Neural cell (in vitro differentiated cells): ENCODE results near the gene PLEKHM3. TPM values are rescaled to one million over a fixed set of nuclear protein-coding genes. Genes with fewer than 3 reads are reported as not detected.

ENCODE experiments used
- H2AFZ ChIP-seq: fragments of 200-600, 300-800 bp; sonication (generic), shearing (Covaris generic); 2 replicates; pipeline ENCODE4 v1.6.0; 2014; ENCODE audit warnings: low read depth, mild to moderate bottlenecking, antibody characterized with exemption, low read length, moderate library complexity
- H3F3A ChIP-seq: fragments of 200-600 bp; shearing (Covaris generic); 2 replicates; pipeline ENCODE4 v1.6.1; 2016; ENCODE audit warnings: mild to moderate bottlenecking, moderate library complexity, mixed read lengths, antibody characterized with exemption, low read length; ENCODE audit not compliant: insufficient read depth, poor library complexity, severe bottlenecking
- H3K27ac ChIP-seq: fragments of 200-600, 300-800 bp; sonication (generic), shearing (Covaris generic); 2 replicates; pipeline ENCODE4 v1.5.1; 2014; ENCODE audit warnings: mild to moderate bottlenecking, low read length, moderate library complexity
- H3K27me3 ChIP-seq: fragments of 300-800, 200-600 bp; sonication (generic), shearing (Covaris generic); 2 replicates; pipeline ENCODE4 v1.6.0; 2014; ENCODE audit warnings: mild to moderate bottlenecking, low read depth, low read length, moderate library complexity; ENCODE audit not compliant: insufficient read depth
- H3K36me3 ChIP-seq: fragments of 300-800, 200-600 bp; sonication (generic), shearing (Covaris generic); 2 replicates; pipeline ENCODE4 v1.5.1; 2014; ENCODE audit warnings: mild to moderate bottlenecking, antibody characterized with exemption, low read length, moderate library complexity; ENCODE audit not compliant: insufficient read depth
- H3K4me2 ChIP-seq: fragments of 300-800, 200-600 bp; sonication (generic), shearing (Covaris generic); 2 replicates; pipeline ENCODE4 v1.6.0; 2014; ENCODE audit warnings: mild to moderate bottlenecking, low read length
- H3K4me3 ChIP-seq: fragments of 300-800, 200-600 bp; sonication (generic), shearing (Covaris generic); 2 replicates; pipeline ENCODE4 v1.5.1; 2014; ENCODE audit warnings: mild to moderate bottlenecking, low read length, moderate library complexity
- H3K79me2 ChIP-seq: fragments of 200-600 bp; shearing (Covaris generic); replicated peaks from 2 replicates; pipeline ENCODE4 v1.6.0; 2014; ENCODE audit warnings: mild to moderate bottlenecking, low read length, moderate library complexity; ENCODE audit not compliant: insufficient read depth
- H3K9ac ChIP-seq: fragments of 300-800, 200-600 bp; sonication (generic), shearing (Covaris generic); 2 replicates; pipeline ENCODE4 v1.6.1; 2016; ENCODE audit warnings: mild to moderate bottlenecking, low read length, mixed read lengths
- H3K9me2 ChIP-seq: fragments of 200-600 bp; shearing (Covaris generic); 2 replicates; pipeline ENCODE4 v1.6.1; 2016; ENCODE audit warnings: mild to moderate bottlenecking, low read length, mixed read lengths; ENCODE audit not compliant: insufficient read depth
- H3K9me3 ChIP-seq: fragments of 200-600, 300-800 bp; sonication (generic), shearing (Covaris generic); 2 replicates; pipeline ENCODE4 v1.6.1; 2016; ENCODE audit warnings: mild to moderate bottlenecking, mixed run types, low read length, moderate library complexity, mixed read lengths
- H4K20me1 ChIP-seq: fragments of 200-600 bp; shearing (Covaris generic); 2 replicates; pipeline ENCODE4 v1.6.1; 2016; ENCODE audit warnings: mild to moderate bottlenecking, mixed run types; ENCODE audit not compliant: insufficient read depth
- EP300 ChIP-seq: fragments of 450-650 bp; conservative IDR thresholded peaks from 2 replicates; pipeline ENCODE4 v1.6.1; 2014; ENCODE audit warnings: antibody characterized with exemption, mild to moderate bottlenecking, moderate library complexity; ENCODE audit not compliant: poor library complexity, severe bottlenecking
- EZH2 ChIP-seq: fragments of 200-600, 300-800 bp; shearing (Covaris generic), sonication (generic); IDR thresholded peaks from 2 replicates; pipeline ENCODE4 v1.6.1; 2014; ENCODE audit warnings: antibody characterized with exemption, low read length, borderline replicate concordance, mild to moderate bottlenecking; ENCODE audit not compliant: insufficient read depth, poor library complexity, severe bottlenecking
- MXI1 ChIP-seq: fragments of 450-650 bp; conservative IDR thresholded peaks from 2 replicates; pipeline ENCODE4 v1.6.1; 2014; ENCODE audit warnings: antibody characterized with exemption, mild to moderate bottlenecking; ENCODE audit not compliant: poor library complexity, severe bottlenecking
- POLR2AphosphoS5 ChIP-seq: IDR thresholded peaks from 2 replicates; pipeline ENCODE4 v1.6.1; 2012
- RAD21 ChIP-seq: fragments of 450-650 bp; conservative IDR thresholded peaks from 2 replicates; pipeline ENCODE4 v1.6.1; 2014; ENCODE audit warnings: antibody characterized with exemption, mild to moderate bottlenecking, moderate library complexity
- REST ChIP-seq: IDR thresholded peaks from 2 replicates; pipeline ENCODE4 v1.6.1; 2012; ENCODE audit warnings: borderline replicate concordance
- SMC3 ChIP-seq: fragments of 450-650 bp; conservative IDR thresholded peaks from 2 replicates; pipeline ENCODE4 v1.6.1; 2014; ENCODE audit warnings: antibody characterized with exemption, mild to moderate bottlenecking, moderate library complexity; ENCODE audit not compliant: poor library complexity
- TAF1 ChIP-seq: IDR thresholded peaks from 2 replicates; pipeline ENCODE4 v1.6.1; 2012; ENCODE audit warnings: low read depth
- polyA plus RNA-seq: library from polyadenylated mRNA; depleted of rRNA; stranded (reverse); fragments of >200 nt; gene quantifications from 2 replicates; pipeline ENCODE4 v1.2.3, GENCODE V29; 2014
- TF ChIP-seq, protein P1 (sequence below): fragments of 450-650 bp; IDR thresholded peaks from 2 replicates; pipeline ENCODE4 v1.5.1; 2014; ENCODE audit warnings: antibody characterized with exemption, mild to moderate bottlenecking, moderate library complexity; ENCODE audit not compliant: poor library complexity, severe bottlenecking

The PLEKHM3 gene
- polyA plus RNA-seq, 1 donor from 2014 or later = 13.4 TPM

DNA sequence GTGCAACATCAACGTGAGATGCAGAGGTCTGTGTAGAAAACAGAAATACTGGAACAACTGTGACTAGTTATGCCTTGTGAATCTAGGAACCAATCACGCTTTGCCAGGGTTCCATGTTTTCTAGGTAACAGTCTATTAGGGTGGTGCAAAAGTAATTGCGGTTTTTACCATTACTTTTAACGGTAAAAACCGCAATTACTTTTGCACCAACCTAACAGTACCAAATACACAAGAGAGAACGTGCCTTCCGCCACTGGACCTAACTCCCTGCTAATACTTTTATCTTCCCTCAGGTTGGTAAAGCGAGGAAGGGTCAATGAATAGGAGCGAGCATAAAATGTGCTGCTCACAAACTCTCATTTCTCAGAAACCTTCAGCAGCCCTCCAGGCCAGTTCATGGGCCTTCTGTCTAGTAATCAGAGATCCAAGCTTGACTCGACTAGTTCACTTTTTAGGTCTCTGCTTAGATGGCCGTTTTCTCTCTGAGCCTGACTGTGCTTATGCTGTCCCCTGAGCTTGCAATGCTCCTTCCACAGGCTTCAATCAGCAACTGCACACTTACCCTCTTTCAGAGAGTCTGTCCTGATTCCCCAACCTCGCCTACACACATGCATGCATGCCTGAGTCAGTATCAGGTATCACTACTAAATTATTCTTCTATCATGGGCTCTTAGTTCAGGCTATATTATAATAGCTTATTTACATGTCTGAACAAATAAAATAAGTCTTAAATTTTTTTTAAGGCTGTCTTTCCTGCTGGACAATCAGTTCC is 47.0 kb downstream of the PLEKHM3 start:
- no peak overlapping the region for H3K4me2 ChIP-seq
- H3K9me2 ChIP-seq = no peaks in the 10 kb centered on the region
- TF ChIP-seq REST (no peak), POLR2AphosphoS5 (no peak)
- no peaks in the 10 kb centered on the region for H4K20me1 ChIP-seq
- no peaks in the 10 kb centered on the region for H3K27me3 ChIP-seq
- no peak overlapping the region for H3K4me3 ChIP-seq
- H2AFZ ChIP-seq = no peak overlapping the region
- no peak overlapping the region for H3K27ac ChIP-seq
- no peaks in the 10 kb centered on the region for H3F3A ChIP-seq
- no peaks in the 10 kb centered on the region for H3K79me2 ChIP-seq
- no peaks in the 10 kb centered on the region for H3K9me3 ChIP-seq
- H3K36me3 ChIP-seq = no peaks in the 10 kb centered on the region
- H3K9ac ChIP-seq = no peak overlapping the region

GRCh38 chr2:207975921-207976320 is 49.4 kb downstream of the PLEKHM3 start:
- H3K79me2 ChIP-seq = no peaks in the 10 kb centered on the region
- no peak overlapping the region for H2AFZ ChIP-seq
- H3K9ac ChIP-seq = no peak overlapping the region
- H3K4me3 ChIP-seq = no peak overlapping the region
- H3K27ac ChIP-seq = no peak overlapping the region
- H3K36me3 ChIP-seq = no peaks in the 10 kb centered on the region
- no peaks in the 10 kb centered on the region for H3K27me3 ChIP-seq
- H3K9me3 ChIP-seq = no peaks in the 10 kb centered on the region
- no peaks in the 10 kb centered on the region for H4K20me1 ChIP-seq
- TF ChIP-seq MXI1 = no peak
- TF ChIP-seq EP300 = no peak
- TF ChIP-seq POLR2AphosphoS5 = no peak
- no peak for TF ChIP-seq RAD21
- TF ChIP-seq TAF1 = no peak
- TF ChIP-seq REST = no peak
- TF ChIP-seq SMC3 = no peak
- TF ChIP-seq, protein P1, sequence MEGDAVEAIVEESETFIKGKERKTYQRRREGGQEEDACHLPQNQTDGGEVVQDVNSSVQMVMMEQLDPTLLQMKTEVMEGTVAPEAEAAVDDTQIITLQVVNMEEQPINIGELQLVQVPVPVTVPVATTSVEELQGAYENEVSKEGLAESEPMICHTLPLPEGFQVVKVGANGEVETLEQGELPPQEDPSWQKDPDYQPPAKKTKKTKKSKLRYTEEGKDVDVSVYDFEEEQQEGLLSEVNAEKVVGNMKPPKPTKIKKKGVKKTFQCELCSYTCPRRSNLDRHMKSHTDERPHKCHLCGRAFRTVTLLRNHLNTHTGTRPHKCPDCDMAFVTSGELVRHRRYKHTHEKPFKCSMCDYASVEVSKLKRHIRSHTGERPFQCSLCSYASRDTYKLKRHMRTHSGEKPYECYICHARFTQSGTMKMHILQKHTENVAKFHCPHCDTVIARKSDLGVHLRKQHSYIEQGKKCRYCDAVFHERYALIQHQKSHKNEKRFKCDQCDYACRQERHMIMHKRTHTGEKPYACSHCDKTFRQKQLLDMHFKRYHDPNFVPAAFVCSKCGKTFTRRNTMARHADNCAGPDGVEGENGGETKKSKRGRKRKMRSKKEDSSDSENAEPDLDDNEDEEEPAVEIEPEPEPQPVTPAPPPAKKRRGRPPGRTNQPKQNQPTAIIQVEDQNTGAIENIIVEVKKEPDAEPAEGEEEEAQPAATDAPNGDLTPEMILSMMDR = no peak
- TF ChIP-seq EZH2 = no peak
- no peak overlapping the region for H3K4me2 ChIP-seq
- H3K9me2 ChIP-seq = no peaks in the 10 kb centered on the region
- H3F3A ChIP-seq = no peaks in the 10 kb centered on the region
